ENCODE results near the gene GP5.
A peak's percentile ranks its signal among the peaks of the same experiment; 100 is the strongest.

GP5 gene

GRCh38 chr3:194397757-194398312 lies 1.2 kb downstream of the GP5 start:
- DNase-seq (ENCODE audit: low read depth in 2 of 2), result no peak

- DNase-seq (ENCODE audit: low read depth in 2 of 2), result no peak
These were observed 2.0 kb downstream of the GP5 start for GRCh38 chr3:194396859-194397756.

GRCh38 chr3:194396539-194396858 lies 2.6 kb downstream of the GP5 start:
- no peak for DNase-seq (ENCODE audit: low read depth in 2 of 2)

- DNase-seq (ENCODE audit: low read depth in 2 of 2), result peak in 1 of 2 donors; percentile 43
These were observed 3.1 kb downstream of the GP5 start for GRCh38 chr3:194395778-194396538.

GRCh38 chr3:194395212-194395611 lies 3.9 kb downstream of the GP5 start:
- DNase-seq (ENCODE audit: low read depth in 2 of 2), result no peak

GRCh38 chr3:194392576-194392975 lies 6.5 kb downstream of the GP5 start:
- no peak for DNase-seq (ENCODE audit: low read depth in 2 of 2)

- DNase-seq (ENCODE audit: low read depth in 2 of 2), result no peak
These were observed 8.2 kb downstream of the GP5 start for GRCh38 chr3:194390835-194391234.

GRCh38 chr3:194389269-194389668 lies 9.8 kb downstream of the GP5 start:
- no peak for DNase-seq (ENCODE audit: low read depth in 2 of 2)

GRCh38 chr3:194387926-194388418 lies 11.1 kb downstream of the GP5 start:
- no peak for DNase-seq (ENCODE audit: low read depth in 2 of 2)

- DNase-seq (ENCODE audit: low read depth in 2 of 2), result no peak
These were observed 11.8 kb downstream of the GP5 start for GRCh38 chr3:194387276-194387675.

- DNase-seq (ENCODE audit: low read depth in 2 of 2), result no peak
These were observed 12.4 kb downstream of the GP5 start for GRCh38 chr3:194386648-194387047.

GRCh38 chr3:194386066-194386465 lies 13.0 kb downstream of the GP5 start:
- DNase-seq (ENCODE audit: low read depth in 2 of 2), result no peak

- DNase-seq (ENCODE audit: low read depth in 2 of 2), result no peak
These were observed 14.5 kb downstream of the GP5 start for GRCh38 chr3:194384569-194385001.

GRCh38 chr3:194384156-194384555 lies 14.9 kb downstream of the GP5 start:
- DNase-seq (ENCODE audit: low read depth in 2 of 2), result no peak

- no peak for DNase-seq (ENCODE audit: low read depth in 2 of 2)
These were observed 15.7 kb downstream of the GP5 start for GRCh38 chr3:194383276-194383940.

- no peak for DNase-seq (ENCODE audit: low read depth in 2 of 2)
These were observed 16.2 kb downstream of the GP5 start for GRCh38 chr3:194382892-194383223.

GRCh38 chr3:194382196-194382891 lies 16.7 kb downstream of the GP5 start:
- DNase-seq (ENCODE audit: low read depth in 2 of 2), result no peak

- DNase-seq (ENCODE audit: low read depth in 2 of 2), result no peak
These were observed 17.6 kb downstream of the GP5 start for GRCh38 chr3:194381460-194381875.

GRCh38 chr3:194380326-194380725 lies 18.7 kb downstream of the GP5 start:
- DNase-seq (ENCODE audit: low read depth in 2 of 2), result no peak

- no peak for DNase-seq (ENCODE audit: low read depth in 2 of 2)
These were observed 19.4 kb downstream of the GP5 start for GRCh38 chr3:194379651-194380050.

- no peak for DNase-seq (ENCODE audit: low read depth in 2 of 2)
These were observed 19.8 kb downstream of the GP5 start for GRCh38 chr3:194379231-194379630.

- no peak for DNase-seq (ENCODE audit: low read depth in 2 of 2)
These were observed 21.4 kb downstream of the GP5 start for GRCh38 chr3:194377708-194378107.
